Fibroblast of skin of left quadriceps (primary cell): ENCODE data around the gene C1QB.
A peak's percentile ranks its signal among the peaks of the same experiment; 100 is the strongest.

Experiments
- DNase-seq, 2 experiments: peaks; one replicate each; pipeline ENCODE4 v3.0.0-alpha.2; 2013; ENCODE audit warnings: low read depth in 2 of 2

C1QB gene, protein sequence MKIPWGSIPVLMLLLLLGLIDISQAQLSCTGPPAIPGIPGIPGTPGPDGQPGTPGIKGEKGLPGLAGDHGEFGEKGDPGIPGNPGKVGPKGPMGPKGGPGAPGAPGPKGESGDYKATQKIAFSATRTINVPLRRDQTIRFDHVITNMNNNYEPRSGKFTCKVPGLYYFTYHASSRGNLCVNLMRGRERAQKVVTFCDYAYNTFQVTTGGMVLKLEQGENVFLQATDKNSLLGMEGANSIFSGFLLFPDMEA

DNA sequence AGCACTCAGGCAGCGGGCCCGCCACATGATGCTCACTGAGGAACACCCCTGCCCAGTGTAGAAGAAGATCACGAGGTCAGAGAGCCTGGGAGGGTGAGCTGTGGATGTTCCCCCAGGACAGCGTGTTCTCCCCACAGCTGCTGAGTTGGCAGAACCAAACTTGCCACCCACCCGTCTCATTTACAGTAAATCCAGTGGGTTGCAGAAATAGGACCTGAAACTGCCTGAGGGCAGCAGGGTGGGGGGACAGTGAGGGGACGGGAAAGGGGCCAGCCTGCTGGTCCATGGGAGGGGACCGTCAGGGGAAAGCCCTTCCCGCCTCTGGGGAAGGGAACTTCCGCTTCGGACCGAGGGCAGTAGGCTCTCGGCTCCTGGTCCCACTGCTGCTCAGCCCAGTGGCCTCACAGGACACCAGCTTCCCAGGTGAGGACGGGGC, at the start of gene C1QB:
Gene C1QB, plus strand, starts transcription at position 356 of the 436 bp plus-strand sequence. CDS start 6,227 bp downstream, outside the sequence.
- DNase-seq: no peak

DNA sequence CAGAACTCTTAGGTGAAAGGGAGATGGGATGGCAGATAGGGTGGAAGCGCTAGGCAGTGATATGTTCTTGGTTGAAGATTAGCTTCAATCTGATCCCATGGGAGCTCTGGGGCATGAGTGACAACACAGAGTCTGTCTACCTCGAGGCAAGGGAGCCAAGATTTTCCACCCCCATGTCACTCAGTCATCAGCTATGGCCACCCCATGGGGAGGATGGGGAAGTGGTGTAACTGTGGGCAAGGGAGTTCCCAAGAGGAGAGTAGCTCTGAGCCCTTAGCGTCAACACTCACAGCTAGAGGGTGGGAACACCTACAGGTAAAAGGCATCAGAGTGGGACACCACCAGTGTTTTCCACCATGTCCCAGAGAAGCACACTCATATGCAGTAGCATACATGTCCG, 46.9 kb upstream of the C1QB start:
- DNase-seq: no peak

- DNase-seq: no peak
Observed at GRCh38 chr1:22607154-22607553, 45.9 kb upstream of the C1QB start.

DNA sequence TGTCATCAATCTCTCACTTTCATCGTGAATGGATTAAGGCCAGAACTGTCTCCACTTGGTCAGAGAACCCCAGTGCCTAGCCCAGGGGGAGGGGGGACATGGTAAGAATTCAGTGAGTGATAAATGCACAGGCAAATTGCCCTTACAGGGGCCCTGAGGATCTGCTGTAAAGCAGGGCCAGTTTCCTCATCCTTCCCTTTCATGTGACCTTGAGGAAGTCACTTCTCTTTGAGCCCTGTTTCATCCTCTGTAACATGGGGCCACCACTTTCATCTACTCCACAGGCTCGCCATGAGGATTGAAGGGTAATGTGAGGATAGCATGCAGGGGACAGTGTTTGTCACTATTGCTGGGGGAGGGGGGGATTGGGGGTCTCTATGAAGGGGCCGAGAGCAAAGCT, 44.7 kb upstream of the C1QB start:
- DNase-seq: no peak

GRCh38 chr1:22609291-22609690, 43.7 kb upstream of the C1QB start:
- no peak for DNase-seq

GRCh38 chr1:22611530-22611947, 41.5 kb upstream of the C1QB start:
- peak; percentile 5 to 25 for DNase-seq

GRCh38 chr1:22612671-22613571, 40.1 kb upstream of the C1QB start:
- DNase-seq: no peak

DNA sequence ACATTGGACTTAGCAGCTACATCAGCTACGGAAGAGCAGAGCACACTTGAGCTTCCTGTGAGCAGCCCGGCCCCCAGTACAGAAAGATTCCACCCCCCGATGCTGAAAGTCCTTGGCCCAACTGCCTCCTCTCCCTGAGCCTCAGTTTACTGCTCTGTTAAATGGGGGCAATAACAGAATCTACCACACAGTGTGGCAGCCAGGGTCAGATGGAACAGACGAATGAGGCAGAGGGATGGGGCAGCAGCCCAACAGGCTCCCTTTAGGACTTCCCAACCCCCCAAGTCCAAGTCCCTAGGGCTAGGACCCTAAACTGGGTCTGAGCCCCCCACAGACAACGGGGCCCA, 39.5 kb upstream of the C1QB start:
- DNase-seq: no peak

- DNase-seq: no peak
Observed at GRCh38 chr1:22613951-22614350, 39.1 kb upstream of the C1QB start.

DNA sequence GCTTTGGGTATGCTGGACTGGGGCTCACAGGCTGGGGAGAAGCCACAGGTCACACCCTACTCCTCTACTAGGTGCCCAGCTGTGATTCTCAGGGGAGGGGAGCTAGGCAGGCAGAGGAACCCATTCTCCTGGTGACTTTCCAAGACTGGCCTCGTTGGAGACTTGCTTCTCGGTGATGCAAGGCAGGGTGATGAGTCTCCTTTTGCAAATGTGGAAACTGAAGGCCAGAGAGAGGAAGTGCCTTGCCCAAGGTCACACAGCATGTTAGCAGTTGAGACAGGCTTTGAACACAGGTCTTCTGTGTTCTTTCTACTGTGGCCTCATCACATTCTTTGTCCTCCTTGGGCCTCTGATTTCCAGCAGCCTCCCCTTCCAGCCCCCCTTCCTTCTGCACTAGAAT, 37.1 kb upstream of the C1QB start:
- DNase-seq: no peak

DNA sequence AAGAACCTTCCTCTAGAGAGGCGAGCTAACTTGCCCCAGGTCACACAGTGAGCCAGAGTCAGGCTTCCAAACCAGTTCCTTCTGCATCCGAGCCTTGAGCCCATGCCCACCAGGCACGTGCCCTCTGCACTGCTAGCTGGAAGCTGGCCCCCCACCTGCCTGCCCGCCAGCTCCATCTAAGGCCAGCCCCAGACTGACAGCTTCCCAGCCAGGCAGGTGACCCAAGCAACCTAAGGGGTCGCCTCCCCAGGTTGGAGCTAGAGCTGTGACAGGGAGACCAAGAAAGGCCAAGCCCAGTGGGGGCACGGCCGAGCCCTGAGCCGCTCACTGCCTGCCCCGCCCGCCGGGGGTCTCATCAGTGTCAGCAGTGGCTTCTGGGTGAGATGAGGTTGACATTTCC, 36.5 kb upstream of the C1QB start:
- DNase-seq: no peak

DNA sequence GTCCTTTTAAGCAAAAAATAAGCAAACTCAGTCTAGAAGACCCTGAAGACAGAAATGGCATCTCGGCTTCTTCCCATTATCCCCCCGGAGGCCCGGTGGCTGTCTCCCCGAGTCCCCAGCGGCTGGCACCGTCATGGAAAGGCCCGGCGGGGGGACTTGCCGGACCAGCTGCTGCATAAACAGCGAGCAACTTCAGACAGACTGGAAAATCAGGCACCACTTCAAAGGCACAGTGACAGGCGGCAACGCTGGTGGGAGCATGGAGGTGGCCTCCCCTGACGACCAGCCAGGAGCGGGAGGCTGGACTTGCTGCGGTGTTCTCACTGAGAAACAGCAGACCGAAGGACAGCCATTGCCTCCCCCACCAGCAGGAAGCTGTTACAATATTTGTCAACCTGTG, 35.0 kb upstream of the C1QB start:
- DNase-seq: no peak

GRCh38 chr1:22619252-22619651, 33.8 kb upstream of the C1QB start:
- DNase-seq: no peak

DNA sequence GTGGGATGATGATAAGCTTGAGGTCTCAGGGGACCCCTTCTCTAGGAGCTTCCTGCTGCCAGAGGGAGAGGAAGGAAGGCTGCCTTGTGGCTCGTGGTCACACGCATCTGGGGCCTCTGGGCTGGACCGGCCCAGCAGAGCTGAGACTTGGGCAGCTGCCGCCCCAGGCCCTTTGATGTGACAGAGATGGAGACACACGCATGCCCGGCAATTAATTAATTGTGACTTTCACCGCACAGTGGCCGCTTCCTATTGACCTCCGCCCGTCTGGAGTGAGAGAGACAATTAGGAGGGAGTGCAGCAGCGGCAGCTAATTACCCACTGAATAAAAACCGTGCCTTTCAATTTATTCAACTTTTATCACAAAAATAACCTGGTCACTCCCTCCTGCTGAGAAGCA, 33.2 kb upstream of the C1QB start:
- DNase-seq: no peak

DNA sequence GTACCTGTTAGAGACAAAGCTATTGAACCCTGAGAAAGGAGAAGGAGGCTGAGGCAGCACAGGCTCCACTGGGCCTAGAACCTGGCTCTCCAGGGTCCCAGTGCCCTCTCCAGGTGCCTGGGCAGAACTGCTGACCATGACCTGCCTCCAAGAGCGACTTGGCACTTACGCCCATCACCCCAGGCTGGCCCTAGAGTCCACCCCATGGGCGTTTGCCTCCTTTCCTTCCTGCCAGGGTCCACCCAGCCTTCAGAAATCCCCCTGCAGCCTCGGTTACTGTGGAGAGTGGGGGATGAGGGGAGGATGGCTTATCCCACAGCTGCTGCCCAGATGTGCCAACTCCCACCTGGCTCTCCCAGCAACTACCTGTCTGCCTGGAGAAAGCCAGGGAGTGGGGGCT, 31.3 kb upstream of the C1QB start:
- no peak for DNase-seq

- DNase-seq: no peak
Observed at GRCh38 chr1:22625262-22625925, 27.6 kb upstream of the C1QB start.

- DNase-seq: no peak
Observed at GRCh38 chr1:22626237-22627157, 26.5 kb upstream of the C1QB start.

DNA sequence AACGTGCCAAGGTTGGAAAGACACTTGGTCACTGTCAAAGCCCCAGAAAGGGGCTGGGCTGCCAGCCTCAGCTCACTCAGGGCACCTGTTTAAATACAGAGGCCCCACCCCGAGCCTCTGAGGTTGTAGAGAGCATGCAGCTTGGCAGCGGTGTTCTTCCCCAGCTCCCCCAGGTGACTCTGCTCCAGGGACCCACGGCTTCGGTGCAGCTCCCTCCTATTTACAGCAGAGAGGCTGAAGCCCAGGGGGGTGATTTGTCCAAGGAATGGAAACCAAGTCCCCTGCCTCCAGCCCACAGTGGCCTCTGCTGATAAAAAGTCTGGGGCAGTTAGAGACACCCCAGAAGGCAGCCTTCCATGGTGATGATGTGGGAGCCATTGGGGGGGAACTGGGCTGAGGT, 25.7 kb upstream of the C1QB start:
- no peak for DNase-seq

DNA sequence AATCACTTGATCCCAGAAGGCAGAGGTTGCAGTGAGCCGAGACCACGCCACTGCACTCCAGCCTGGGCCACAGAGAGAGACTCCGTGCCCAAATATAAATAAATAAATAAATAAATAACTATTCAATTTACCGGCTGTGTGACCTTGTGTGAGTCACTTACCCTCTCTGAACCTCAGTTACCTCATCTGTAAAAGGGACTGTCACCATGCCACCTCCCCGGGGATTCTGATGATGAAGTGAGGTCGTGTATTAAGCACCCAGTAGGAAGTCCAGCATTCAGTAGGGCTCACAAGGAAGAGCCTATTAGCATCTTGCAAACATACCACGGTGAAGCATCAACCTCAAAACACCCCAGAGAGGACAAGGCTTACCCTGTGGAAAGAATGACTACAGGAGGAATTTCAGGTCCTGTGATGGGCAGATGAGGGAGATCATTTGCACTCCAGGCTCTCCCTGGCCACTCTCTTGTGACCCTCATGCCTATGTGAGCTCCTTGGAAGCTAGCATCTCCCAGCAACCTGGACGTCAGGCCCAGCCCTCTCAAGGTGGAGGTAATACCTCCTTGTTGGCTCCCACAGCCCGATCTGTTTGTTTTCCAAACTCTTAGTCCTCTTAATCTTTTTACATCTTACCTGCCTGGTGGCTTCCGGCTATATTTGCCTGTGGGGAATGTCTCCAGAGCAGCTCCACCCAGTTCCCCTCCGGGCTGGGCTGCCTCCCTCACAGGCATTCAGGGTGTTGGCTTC, 24.2 kb upstream of the C1QB start:
- no peak for DNase-seq

DNA sequence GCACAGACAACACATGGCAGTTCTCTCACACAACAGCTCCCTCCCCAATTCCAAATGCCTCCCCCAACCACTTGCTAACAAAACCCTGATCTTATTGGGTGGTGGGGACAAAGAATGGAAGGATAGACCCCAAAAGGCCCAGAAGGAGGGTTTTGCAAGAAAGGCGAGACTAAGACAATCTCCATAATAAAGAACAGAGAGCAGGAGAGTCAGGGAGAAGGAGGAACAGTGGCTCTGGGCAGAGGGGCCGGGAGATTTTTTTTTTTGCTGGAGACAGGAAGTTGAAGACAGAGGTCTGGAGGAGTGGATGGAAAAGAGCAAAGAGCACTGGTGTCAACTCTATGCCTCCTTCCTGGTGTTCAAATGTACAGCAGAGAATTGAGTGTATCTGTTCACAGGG, 23.1 kb upstream of the C1QB start:
- no peak for DNase-seq
